H1 (cell line): ENCODE measurements around the gene SKAP1. TPM values are rescaled to one million over a fixed set of nuclear protein-coding genes. Genes with fewer than 3 reads are reported as not detected.

Experiments
- JUND ChIP-seq: IDR thresholded peaks from 2 replicates; pipeline ENCODE4 v1.6.1; 2011; ENCODE audit warnings: mild to moderate bottlenecking, improper control_type of control experiment, low read length
- SAP30 ChIP-seq: fragments of 300-600 bp; sonication (generic); IDR thresholded peaks from 2 replicates; pipeline ENCODE4 v1.7.1; 2012; ENCODE audit warnings: low read length, moderate library complexity, mild to moderate bottlenecking, inconsistent platforms; ENCODE audit not compliant: insufficient read depth, insufficient replicate concordance
- SUZ12 ChIP-seq: fragments of 200-600 bp; sonication (generic); IDR thresholded peaks from 2 replicates; pipeline ENCODE4 v1.6.1; 2012; ENCODE audit warnings: mild to moderate bottlenecking, inconsistent platforms, low read length, moderate library complexity, mixed read lengths
- polyA plus RNA-seq, 7 experiments: library from polyadenylated mRNA; depleted of rRNA in 3 of 7; stranded (reverse) in 5 of 7; unstranded in 2 of 7; fragments of >200 nt in 5 of 7; fragments of 200-250 nt in 2 of 7; gene quantifications; 1 replicate in 5 of 7; 2 replicates in 1 of 7; 4 replicates in 1 of 7; pipeline versions ENCODE4 v1.2.1 to v1.2.3, GENCODE V29; 2011 to 2013; ENCODE audit warnings: missing spikeins in 2 of 7, mixed read lengths in 2 of 7
- total RNA-seq: library from RNA; stranded (reverse); fragmentation: NEBNext Ultra II Directional; extraction: Animal tissue kit (Norgen Biotek cat#: 25700); gene quantifications from 2 replicates; pipeline ENCODE4 v1.2.1, GENCODE V29; 2021
- TF ChIP-seq, protein P1 (sequence below): fragments of 300-600 bp; sonication (generic); IDR thresholded peaks from 2 replicates; pipeline ENCODE4 v1.7.1; 2012; ENCODE audit warnings: low read length, moderate library complexity, mild to moderate bottlenecking, inconsistent platforms; ENCODE audit not compliant: insufficient replicate concordance

The SKAP1 gene
- total and polyA plus RNA-seq, 2 of the 8 experiments (the other 6 are each of a cell fraction or from before 2014, with no cell fraction given), result not detected

DNA sequence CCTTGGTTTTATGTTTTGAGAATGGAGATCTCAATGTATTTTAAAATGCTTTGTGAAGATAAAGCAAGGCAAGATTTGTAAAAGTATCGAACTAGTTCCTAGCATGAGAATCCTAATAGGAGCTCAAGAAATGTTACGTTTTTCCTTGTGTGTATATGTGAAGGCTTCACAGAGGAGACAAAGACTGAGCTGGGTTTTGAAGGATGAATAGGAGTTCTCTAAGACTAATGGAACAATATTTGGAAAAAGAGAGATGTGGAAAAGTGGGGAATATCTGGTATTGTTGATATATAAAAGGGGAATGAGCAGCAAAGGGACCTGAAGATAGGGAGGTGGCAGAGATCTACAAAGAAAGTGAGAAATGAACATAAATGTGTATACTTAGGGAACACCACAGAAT is 195.1 kb downstream of the SKAP1 start (continued):
- TF ChIP-seq, protein P1, sequence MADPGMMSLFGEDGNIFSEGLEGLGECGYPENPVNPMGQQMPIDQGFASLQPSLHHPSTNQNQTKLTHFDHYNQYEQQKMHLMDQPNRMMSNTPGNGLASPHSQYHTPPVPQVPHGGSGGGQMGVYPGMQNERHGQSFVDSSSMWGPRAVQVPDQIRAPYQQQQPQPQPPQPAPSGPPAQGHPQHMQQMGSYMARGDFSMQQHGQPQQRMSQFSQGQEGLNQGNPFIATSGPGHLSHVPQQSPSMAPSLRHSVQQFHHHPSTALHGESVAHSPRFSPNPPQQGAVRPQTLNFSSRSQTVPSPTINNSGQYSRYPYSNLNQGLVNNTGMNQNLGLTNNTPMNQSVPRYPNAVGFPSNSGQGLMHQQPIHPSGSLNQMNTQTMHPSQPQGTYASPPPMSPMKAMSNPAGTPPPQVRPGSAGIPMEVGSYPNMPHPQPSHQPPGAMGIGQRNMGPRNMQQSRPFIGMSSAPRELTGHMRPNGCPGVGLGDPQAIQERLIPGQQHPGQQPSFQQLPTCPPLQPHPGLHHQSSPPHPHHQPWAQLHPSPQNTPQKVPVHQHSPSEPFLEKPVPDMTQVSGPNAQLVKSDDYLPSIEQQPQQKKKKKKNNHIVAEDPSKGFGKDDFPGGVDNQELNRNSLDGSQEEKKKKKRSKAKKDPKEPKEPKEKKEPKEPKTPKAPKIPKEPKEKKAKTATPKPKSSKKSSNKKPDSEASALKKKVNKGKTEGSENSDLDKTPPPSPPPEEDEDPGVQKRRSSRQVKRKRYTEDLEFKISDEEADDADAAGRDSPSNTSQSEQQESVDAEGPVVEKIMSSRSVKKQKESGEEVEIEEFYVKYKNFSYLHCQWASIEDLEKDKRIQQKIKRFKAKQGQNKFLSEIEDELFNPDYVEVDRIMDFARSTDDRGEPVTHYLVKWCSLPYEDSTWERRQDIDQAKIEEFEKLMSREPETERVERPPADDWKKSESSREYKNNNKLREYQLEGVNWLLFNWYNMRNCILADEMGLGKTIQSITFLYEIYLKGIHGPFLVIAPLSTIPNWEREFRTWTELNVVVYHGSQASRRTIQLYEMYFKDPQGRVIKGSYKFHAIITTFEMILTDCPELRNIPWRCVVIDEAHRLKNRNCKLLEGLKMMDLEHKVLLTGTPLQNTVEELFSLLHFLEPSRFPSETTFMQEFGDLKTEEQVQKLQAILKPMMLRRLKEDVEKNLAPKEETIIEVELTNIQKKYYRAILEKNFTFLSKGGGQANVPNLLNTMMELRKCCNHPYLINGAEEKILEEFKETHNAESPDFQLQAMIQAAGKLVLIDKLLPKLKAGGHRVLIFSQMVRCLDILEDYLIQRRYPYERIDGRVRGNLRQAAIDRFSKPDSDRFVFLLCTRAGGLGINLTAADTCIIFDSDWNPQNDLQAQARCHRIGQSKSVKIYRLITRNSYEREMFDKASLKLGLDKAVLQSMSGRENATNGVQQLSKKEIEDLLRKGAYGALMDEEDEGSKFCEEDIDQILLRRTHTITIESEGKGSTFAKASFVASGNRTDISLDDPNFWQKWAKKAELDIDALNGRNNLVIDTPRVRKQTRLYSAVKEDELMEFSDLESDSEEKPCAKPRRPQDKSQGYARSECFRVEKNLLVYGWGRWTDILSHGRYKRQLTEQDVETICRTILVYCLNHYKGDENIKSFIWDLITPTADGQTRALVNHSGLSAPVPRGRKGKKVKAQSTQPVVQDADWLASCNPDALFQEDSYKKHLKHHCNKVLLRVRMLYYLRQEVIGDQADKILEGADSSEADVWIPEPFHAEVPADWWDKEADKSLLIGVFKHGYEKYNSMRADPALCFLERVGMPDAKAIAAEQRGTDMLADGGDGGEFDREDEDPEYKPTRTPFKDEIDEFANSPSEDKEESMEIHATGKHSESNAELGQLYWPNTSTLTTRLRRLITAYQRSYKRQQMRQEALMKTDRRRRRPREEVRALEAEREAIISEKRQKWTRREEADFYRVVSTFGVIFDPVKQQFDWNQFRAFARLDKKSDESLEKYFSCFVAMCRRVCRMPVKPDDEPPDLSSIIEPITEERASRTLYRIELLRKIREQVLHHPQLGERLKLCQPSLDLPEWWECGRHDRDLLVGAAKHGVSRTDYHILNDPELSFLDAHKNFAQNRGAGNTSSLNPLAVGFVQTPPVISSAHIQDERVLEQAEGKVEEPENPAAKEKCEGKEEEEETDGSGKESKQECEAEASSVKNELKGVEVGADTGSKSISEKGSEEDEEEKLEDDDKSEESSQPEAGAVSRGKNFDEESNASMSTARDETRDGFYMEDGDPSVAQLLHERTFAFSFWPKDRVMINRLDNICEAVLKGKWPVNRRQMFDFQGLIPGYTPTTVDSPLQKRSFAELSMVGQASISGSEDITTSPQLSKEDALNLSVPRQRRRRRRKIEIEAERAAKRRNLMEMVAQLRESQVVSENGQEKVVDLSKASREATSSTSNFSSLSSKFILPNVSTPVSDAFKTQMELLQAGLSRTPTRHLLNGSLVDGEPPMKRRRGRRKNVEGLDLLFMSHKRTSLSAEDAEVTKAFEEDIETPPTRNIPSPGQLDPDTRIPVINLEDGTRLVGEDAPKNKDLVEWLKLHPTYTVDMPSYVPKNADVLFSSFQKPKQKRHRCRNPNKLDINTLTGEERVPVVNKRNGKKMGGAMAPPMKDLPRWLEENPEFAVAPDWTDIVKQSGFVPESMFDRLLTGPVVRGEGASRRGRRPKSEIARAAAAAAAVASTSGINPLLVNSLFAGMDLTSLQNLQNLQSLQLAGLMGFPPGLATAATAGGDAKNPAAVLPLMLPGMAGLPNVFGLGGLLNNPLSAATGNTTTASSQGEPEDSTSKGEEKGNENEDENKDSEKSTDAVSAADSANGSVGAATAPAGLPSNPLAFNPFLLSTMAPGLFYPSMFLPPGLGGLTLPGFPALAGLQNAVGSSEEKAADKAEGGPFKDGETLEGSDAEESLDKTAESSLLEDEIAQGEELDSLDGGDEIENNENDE, result no peak
- TF ChIP-seq SAP30 (no peak), SUZ12 (no peak), JUND (no peak)
